HG03565 (cell line): ENCODE data around the gene CROCC2.

ENCODE experiments used
- ATAC-seq: cut with Tn5 transposase; IDR thresholded peaks from one replicate; pipeline ENCODE4 v1.9.1; 2021; ENCODE audit warnings: mild to moderate bottlenecking, moderate library complexity; ENCODE audit not compliant: unreplicated experiment

CROCC2 gene

GRCh38 chr2:241008711-241009121, 102.6 kb downstream of the CROCC2 start:
- ATAC-seq = no peak

DNA sequence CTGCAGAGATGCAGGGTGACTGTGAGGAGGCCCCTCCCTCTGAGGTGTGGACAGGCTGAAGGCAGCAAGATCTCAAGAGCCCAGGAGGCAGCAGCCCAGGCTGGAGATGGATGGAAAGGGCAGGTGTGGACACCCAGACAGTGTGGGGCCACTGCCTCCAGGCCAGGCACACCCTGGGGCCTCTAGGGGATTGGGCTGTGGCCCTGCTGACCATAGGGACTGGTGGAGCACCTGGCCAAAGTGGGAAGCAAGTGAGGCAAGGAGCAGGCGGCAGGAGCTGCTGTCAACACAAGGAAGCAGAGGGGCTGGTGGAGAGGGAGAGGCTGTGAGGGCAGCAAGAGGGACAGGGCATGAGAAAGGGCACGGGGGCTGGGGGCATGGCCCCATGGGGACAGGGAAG, 103.1 kb downstream of the CROCC2 start:
- ATAC-seq = no peak

- no peak for ATAC-seq
These were observed 103.7 kb downstream of the CROCC2 start for GRCh38 chr2:241009601-241010530.

- ATAC-seq = no peak
These were observed 104.6 kb downstream of the CROCC2 start for GRCh38 chr2:241010531-241011295.

- ATAC-seq = no peak
These were observed 105.1 kb downstream of the CROCC2 start for GRCh38 chr2:241011296-241011600.

GRCh38 chr2:241011751-241012510, 105.8 kb downstream of the CROCC2 start:
- no peak for ATAC-seq

DNA sequence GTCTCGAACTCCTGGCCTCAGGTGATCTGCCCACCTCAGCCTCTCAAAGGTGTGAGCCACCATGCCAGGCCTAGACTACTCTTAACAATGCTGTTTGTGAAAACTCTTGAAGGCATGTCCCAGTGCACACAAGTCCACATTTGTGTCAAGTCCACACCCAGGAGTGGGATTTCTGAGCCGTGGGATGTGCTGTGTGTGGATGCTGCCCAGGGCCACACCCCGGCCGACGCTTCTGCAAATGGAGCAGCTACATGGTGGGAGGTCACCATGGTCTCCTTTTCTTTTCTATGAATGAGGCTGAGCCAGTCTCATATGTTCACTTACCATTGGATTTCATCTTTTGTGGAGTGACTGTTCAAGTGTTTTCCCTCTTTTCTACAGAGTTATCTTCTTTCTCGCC, 108.1 kb downstream of the CROCC2 start:
- ATAC-seq = no peak

DNA sequence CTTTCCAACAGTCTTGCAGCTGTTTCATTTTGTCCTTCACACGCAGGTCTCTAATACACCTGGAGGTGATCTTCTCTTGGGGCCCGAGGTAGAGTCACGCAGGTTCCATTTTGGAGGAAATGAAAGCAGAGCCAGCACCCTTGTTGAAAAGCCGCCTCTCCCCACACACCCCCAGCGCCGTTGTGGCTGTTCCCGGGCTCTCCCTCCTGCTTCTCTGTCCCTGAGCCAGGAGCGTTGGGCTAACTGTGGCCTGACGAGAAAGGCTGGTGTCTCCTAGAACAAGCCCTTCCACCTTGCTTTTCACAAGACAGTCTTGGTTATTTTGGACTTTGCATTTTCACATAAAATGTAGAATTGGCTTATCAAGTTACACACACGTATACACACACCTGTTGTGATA, 108.6 kb downstream of the CROCC2 start:
- ATAC-seq = no peak

- no peak for ATAC-seq
These were observed 109.3 kb downstream of the CROCC2 start for GRCh38 chr2:241015439-241015838.

DNA sequence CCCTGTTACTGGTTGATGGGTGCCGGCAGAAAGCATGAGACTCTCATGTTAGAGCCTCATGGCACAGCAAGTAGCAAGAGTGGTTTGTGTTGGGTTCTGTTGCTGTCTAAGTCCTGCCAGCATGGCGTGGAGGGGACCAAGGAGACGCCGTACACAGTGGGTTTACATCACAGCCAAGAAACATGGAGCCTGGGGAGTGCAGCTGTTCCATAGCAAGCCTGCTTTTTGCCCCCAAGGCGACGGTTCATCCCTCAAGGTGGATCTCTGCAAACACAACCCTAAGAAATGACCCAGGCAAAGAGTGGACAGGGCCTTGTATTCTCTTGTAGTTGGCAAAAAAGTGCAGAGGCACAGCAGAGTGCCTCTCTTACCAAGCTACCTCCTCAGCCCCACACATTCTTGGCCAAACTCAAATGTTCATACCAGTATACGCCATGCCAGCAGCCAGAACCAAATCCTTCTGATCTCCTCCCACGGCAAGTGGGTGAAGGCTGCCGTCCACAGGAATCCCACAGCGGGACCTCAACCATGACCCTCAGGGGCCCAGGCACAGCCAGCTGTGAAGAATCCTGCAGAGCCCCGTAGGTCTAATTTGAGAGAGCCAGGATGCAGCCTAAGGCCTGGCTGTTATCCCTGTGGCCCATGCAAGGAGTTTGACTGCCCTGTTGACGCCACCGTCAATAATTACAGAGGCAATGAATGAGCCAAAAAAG, 111.2 kb downstream of the CROCC2 start:
- no peak for ATAC-seq

DNA sequence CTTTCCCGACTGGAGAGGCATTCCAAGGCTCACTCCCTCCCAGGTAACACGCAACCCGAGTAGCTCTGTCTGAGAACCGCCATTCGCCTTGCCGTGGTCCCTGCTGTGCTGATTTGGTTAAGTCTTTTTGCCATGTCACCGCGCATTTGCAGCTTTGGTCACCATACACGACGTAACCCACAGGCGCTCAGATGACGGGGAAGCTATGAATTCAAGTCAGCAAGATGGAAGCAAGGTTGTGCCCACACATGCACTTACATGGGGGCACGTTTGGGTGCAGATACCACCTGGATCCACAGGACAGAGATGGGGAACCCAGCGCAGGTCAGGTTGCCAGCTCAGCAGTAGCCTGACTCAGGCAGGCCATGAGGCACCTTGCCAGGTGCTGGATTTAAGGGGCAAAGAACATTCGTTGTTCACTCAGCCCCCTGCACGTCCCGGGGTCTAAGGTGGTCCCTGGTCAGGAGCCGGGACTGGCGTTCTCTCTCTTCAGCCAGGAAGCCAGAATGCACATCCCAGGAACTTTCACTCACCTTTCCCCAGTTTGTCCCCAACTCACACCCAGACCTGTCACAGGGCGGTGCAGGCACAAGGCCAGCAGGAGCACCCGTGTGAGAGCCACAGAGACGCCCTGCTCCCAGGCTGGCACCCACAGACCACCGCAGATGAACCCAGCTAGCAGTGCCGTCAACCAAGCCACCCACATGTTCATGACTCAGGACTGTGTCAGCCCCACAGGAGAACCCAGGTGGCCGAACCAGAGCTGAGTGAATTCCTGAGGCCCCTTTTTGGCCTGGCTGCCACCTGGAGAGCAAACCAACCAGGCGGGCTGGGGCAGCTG, 112.1 kb downstream of the CROCC2 start:
- ATAC-seq = no peak

DNA sequence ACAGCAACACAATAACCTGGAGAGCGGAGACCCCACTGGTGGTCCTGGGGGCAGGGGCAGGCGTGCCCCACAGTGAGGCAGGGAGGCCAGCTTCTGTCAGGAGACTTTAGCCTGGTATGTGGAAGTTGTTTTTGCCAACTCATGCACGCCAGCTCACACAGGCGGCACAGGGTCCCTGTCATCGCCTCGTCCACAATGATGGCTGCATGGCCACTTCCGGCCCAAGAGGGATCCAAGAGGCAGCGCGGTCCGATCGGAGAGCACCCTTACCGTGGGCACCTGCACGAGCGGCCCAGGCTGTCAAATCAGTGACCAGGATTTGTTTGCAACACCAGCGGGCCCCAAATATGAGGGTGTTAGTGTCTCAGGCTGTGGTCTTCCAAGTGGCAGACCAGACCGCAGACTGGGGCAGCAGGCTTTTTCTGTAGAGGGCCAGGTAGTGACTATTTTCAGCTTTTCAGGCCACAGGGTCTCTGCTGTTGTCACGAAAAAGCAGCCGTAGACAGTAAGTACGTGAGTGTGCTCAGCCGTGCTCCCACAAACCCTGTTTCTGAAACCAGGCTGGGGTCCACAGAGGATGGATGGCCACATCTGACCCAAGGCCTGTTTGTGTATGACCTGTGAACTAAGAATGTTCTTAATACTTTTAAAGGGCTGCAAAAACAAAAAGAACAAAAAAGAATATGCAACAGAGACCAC, 113.5 kb downstream of the CROCC2 start:
- no peak for ATAC-seq

DNA sequence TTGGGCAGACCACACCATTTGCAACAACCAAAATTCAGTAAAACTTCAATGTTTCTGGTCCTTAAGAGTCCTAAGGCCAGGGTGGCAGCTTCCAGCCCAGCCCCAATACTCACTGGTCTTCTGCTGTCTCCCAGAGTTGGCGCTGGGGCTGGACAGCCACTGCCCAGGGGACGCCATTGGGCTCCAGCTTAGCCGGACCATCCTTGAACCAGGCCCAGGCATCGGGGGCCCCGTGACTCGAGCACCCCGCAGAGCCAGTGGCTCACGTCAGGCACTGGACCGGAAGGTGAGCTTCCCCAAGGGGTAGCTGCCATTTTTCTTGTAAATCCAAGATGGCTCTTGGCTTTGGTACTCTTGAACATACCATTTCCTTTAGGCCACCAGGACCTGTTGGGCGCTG, 114.1 kb downstream of the CROCC2 start:
- ATAC-seq = no peak

DNA sequence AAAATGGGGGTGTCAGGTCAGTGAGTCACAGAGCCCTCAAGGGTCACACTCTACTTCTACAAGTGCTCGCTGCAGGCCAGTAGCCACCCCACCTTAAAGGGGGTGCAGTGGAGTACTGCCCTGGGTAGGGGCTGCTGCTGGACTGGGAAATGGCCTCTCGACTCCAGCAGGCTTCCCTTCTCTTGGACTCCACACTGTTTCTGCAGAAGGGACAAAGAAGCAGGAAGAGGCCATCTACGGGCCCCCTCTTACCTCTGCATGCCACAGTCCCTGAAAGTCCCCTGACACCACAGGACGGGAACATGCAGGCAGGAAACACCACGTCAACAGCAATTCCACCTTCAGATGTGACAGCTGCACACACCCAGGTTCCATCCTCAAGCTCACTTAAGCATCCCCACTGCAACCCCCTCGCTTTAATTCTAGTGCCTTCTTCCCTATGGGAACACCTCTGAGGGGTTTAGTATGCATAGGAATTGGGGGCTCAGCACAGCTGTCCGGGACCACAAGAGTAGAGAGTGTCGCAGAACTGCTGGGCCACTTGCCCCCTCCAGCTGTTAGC, 114.6 kb downstream of the CROCC2 start:
- ATAC-seq = no peak

GRCh38 chr2:241025639-241026038, 119.5 kb downstream of the CROCC2 start:
- ATAC-seq = no peak

DNA sequence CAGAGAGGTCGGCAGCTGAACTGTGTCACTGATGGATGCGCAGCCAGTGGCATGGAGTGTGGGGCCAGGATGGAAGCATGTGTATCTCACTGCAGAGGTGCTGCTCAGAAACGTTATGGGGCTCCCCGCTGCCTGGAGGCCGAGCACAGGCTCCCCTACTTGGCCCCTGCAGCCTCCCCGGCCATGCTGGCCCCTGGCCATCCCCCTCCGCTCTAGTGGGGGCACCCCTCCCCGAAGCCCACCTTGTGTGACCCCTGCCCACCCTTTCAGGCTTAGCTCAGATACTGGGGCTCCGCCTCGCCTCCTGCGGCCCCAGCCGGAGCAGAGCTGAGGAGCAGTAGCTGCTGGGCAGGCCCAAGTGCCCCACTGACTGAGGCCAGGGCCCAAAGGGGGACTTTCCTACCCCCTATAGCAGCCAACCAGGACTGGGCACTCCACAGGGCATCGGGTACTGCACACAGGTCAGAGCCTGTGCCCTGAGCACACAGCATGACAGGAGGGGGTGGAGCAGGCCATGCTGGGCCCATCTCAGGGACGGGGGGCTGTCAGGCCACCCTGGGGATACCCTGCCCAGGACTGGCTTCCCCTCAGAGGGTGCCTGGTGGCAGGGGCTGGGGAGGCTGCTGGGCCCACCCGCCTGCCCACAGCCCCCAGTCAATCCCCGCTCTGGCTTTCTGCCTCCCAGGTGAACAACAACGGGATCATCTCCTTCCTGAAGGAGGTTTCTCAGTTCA, 123.6 kb downstream of the CROCC2 start:
- no peak for ATAC-seq

- no peak for ATAC-seq
These were observed 124.2 kb downstream of the CROCC2 start for GRCh38 chr2:241030333-241030680.

- no peak for ATAC-seq
These were observed 124.7 kb downstream of the CROCC2 start for GRCh38 chr2:241030883-241031282.
